H9 (cell line): Measurements from ENCODE around the gene TJP3. TPM values are rescaled to one million over a fixed set of nuclear protein-coding genes. Genes with fewer than 3 reads are reported as not detected.

ENCODE experiments used
- DNase-seq: peaks from one replicate; pipeline ENCODE4 v3.0.0-alpha.2; 2017
- H2AFZ ChIP-seq: one replicate; pipeline ENCODE4 v1.6.1; 2013; ENCODE audit warnings: mild to moderate bottlenecking, low read length, control low read depth, moderate library complexity
- H2AK5ac ChIP-seq: 2 replicates; pipeline ENCODE4 v1.6.1; 2013; ENCODE audit warnings: low read length, control low read depth, mixed read lengths; ENCODE audit not compliant: insufficient read length
- H2BK120ac ChIP-seq: one replicate; pipeline ENCODE4 v1.6.1; 2013; ENCODE audit warnings: low read depth, mild to moderate bottlenecking, low read length, control low read depth, inconsistent platforms; ENCODE audit not compliant: poor library complexity, severe bottlenecking
- H2BK12ac ChIP-seq: 2 replicates; pipeline ENCODE4 v1.6.1; 2013; ENCODE audit warnings: low read length, control low read depth, mixed read lengths, low read depth; ENCODE audit not compliant: insufficient read length
- H2BK15ac ChIP-seq: 2 replicates; pipeline ENCODE4 v1.6.1; 2013; ENCODE audit warnings: low read depth, low read length, control low read depth
- H2BK20ac ChIP-seq: one replicate; pipeline ENCODE4 v1.6.1; 2013; ENCODE audit warnings: low read depth, mild to moderate bottlenecking, low read length, control low read depth, inconsistent platforms; ENCODE audit not compliant: poor library complexity, severe bottlenecking
- H2BK5ac ChIP-seq: 2 replicates; pipeline ENCODE4 v1.6.1; 2013; ENCODE audit warnings: low read length, control low read depth, mixed read lengths; ENCODE audit not compliant: insufficient read length
- H3K14ac ChIP-seq: 2 replicates; pipeline ENCODE4 v1.6.1; 2013; ENCODE audit warnings: low read length, control low read depth; ENCODE audit not compliant: insufficient read depth
- H3K18ac ChIP-seq: 2 replicates; pipeline ENCODE4 v1.6.1; 2013; ENCODE audit warnings: low read depth, mild to moderate bottlenecking, mixed read lengths, low read length, control low read depth; ENCODE audit not compliant: insufficient read length
- H3K23ac ChIP-seq: 2 replicates; pipeline ENCODE4 v1.6.1; 2013; ENCODE audit warnings: low read length, control low read depth, mixed read lengths, low read depth; ENCODE audit not compliant: insufficient read length
- H3K23me2 ChIP-seq: 2 replicates; pipeline ENCODE4 v1.6.1; 2013; ENCODE audit warnings: low read depth, mild to moderate bottlenecking, mixed read lengths, low read length, control low read depth; ENCODE audit not compliant: insufficient read length, poor library complexity, severe bottlenecking
- H3K27ac ChIP-seq: 2 replicates; pipeline ENCODE4 v1.5.1; 2013; ENCODE audit warnings: low read length, control low read depth, mixed read lengths, low read depth; ENCODE audit not compliant: insufficient read length
- H3K27me3 ChIP-seq: 2 replicates; pipeline ENCODE4 v1.6.1; 2013; ENCODE audit warnings: low read length, control low read depth, inconsistent platforms; ENCODE audit not compliant: insufficient read depth
- H3K4ac ChIP-seq: 2 replicates; pipeline ENCODE4 v1.6.1; 2013; ENCODE audit warnings: low read depth, mild to moderate bottlenecking, control low read depth, inconsistent platforms, low read length, moderate library complexity
- H3K4me1 ChIP-seq: 2 replicates; pipeline ENCODE4 v1.6.1; 2013; ENCODE audit warnings: low read length, control low read depth, inconsistent platforms; ENCODE audit not compliant: insufficient read depth
- H3K4me2 ChIP-seq: 2 replicates; pipeline ENCODE4 v1.6.1; 2013; ENCODE audit warnings: low read length, control low read depth, mixed read lengths; ENCODE audit not compliant: insufficient read length, insufficient read depth
- H3K56ac ChIP-seq: 2 replicates; pipeline ENCODE4 v1.6.1; 2013; ENCODE audit warnings: low read depth, mild to moderate bottlenecking, mixed read lengths, low read length, control low read depth; ENCODE audit not compliant: insufficient read length
- H3K79me1 ChIP-seq: 2 replicates; pipeline ENCODE4 v1.6.1; 2013; ENCODE audit warnings: low read depth, mild to moderate bottlenecking, moderate library complexity, low read length, control low read depth, inconsistent platforms; ENCODE audit not compliant: insufficient read depth, poor library complexity, severe bottlenecking
- H3K79me2 ChIP-seq: 2 replicates; pipeline ENCODE4 v1.6.1; 2013; ENCODE audit warnings: low read length, control low read depth, inconsistent platforms; ENCODE audit not compliant: insufficient read depth
- H3K9ac ChIP-seq: 2 replicates; pipeline ENCODE4 v1.6.1; 2013; ENCODE audit warnings: low read length, control low read depth, mixed read lengths; ENCODE audit not compliant: insufficient read length; ENCODE audit errors: extremely low read depth
- H3K9me3 ChIP-seq: one replicate; pipeline ENCODE4 v1.6.1; 2013; ENCODE audit warnings: low read depth, low read length, inconsistent platforms; ENCODE audit not compliant: control insufficient read depth
- H3T11ph ChIP-seq: one replicate; pipeline ENCODE4 v1.6.1; 2013; ENCODE audit warnings: mild to moderate bottlenecking, low read length, control low read depth, inconsistent platforms
- H4K20me1 ChIP-seq: one replicate; pipeline ENCODE4 v1.6.1; 2013; ENCODE audit not compliant: control insufficient read depth, insufficient read length, insufficient read depth
- H4K5ac ChIP-seq: 2 replicates; pipeline ENCODE4 v1.6.1; 2013; ENCODE audit warnings: low read depth, mild to moderate bottlenecking, mixed read lengths, low read length, control low read depth; ENCODE audit not compliant: insufficient read length
- H4K8ac ChIP-seq: replicated peaks from 2 replicates; pipeline ENCODE4 v1.6.1; 2013; ENCODE audit warnings: low read length, control low read depth, mixed read lengths, low read depth; ENCODE audit not compliant: insufficient read length
- H4K91ac ChIP-seq: 2 replicates; pipeline ENCODE4 v1.6.1; 2013; ENCODE audit warnings: low read depth, mild to moderate bottlenecking, moderate library complexity, mixed read lengths, low read length, control low read depth; ENCODE audit not compliant: insufficient read length
- H3K27ac Mint-ChIP-seq, 3 experiments: 2 replicates in 2 of 3; 3 replicates in 1 of 3; pipeline ENCODE4 v1.8.0; 2020 to 2021; ENCODE audit warnings: mixed read lengths in 3 of 3, mild to moderate bottlenecking in 1 of 3, moderate library complexity in 1 of 3
- H3K27me3 Mint-ChIP-seq: 2 replicates; pipeline ENCODE4 v1.8.0; 2021; ENCODE audit warnings: low read depth, mild to moderate bottlenecking, moderate library complexity, mixed read lengths
- H3K36me3 Mint-ChIP-seq, 3 experiments: 2 replicates in 2 of 3; 3 replicates in 1 of 3; pipeline ENCODE4 v1.8.0; 2020 to 2021; ENCODE audit warnings: low read depth in 3 of 3, mixed read lengths in 3 of 3; ENCODE audit not compliant: insufficient read depth in 1 of 3
- H3K4me1 Mint-ChIP-seq, 2 experiments: 2 replicates each; pipeline ENCODE4 v1.8.0; 2020; ENCODE audit warnings: mixed read lengths in 2 of 2
- H3K4me3 Mint-ChIP-seq, 2 experiments: 2 replicates in 1 of 2; 3 replicates in 1 of 2; pipeline ENCODE4 v1.8.0; 2020 to 2021; ENCODE audit warnings: mild to moderate bottlenecking in 2 of 2, mixed read lengths in 2 of 2, moderate library complexity in 1 of 2
- H3K9me3 Mint-ChIP-seq, 2 experiments: 2 replicates in 1 of 2; 3 replicates in 1 of 2; pipeline ENCODE4 v1.8.0; 2020; ENCODE audit warnings: mild to moderate bottlenecking in 2 of 2, mixed read lengths in 2 of 2, moderate library complexity in 1 of 2
- WGBS: extraction: QIAGEN DNeasy Blood & Tissue Kit; methylation state at CpG from one replicate; pipeline ENCODE4 v1.1.7; 2013; ENCODE audit warnings: missing lambda C conversion rate, low lambda C conversion rate, mixed read lengths; ENCODE audit not compliant: insufficient read length; ENCODE audit errors: extremely low coverage; 5-methylcytosine and 5-hydroxymethylcytosine counted together
- total RNA-seq: library from RNA; stranded (reverse); gene quantifications from 2 replicates; pipeline ENCODE4 v1.2.1, GENCODE V29; 2021
- TF ChIP-seq, protein P1 (sequence below): fragments of 200-600 bp; sonication (generic); conservative IDR thresholded peaks from 3 replicates; pipeline ENCODE4 v1.8.0; 2021; ENCODE audit warnings: antibody characterized with exemption, mild to moderate bottlenecking

TJP3 gene
- total RNA-seq, 1 experiment from 2014 or later = 27.3 TPM

DNA sequence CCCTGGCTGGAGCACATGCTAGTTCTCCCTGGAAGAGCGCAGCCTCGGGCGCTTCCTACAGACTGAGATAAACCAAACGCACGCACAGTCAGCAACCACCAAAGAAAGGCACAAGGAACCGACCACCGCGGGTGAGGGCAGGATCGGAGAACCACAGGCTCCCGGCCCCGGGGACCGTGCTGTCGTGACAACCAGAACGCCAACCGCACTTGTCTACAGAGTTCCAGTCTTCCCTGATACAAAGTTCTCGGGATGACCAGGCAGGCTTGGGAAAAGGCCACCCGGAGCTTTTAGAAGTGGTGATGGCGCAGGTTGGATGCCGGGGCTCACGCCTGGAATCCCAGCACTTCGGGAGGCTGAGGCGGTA, 48.5 kb upstream of the TJP3 start:
- Histone ChIP-seq H3K27me3 (no peaks in the 10 kb centered on the region), H2AK5ac (no peak overlapping the region), H3K4ac (no peak overlapping the region), H4K8ac (no peak overlapping the region), H2BK20ac (no peak overlapping the region), H3K79me1 (no peaks in the 10 kb centered on the region), H3K4me1 (no peaks in the 10 kb centered on the region), H3K56ac (no peak overlapping the region), H3T11ph (no peak overlapping the region), H3K23me2 (no peaks in the 10 kb centered on the region), H2BK120ac (no peak overlapping the region), H2BK12ac (no peak overlapping the region), H3K9me3 (no peaks in the 10 kb centered on the region), H3K23ac (no peak overlapping the region), H3K4me2 (no peak overlapping the region), H3K18ac (no peak overlapping the region), H3K14ac (no peak overlapping the region), H3K27ac (no peak overlapping the region), H4K5ac (no peak overlapping the region), H3K79me2 (no peaks in the 10 kb centered on the region), H4K91ac (no peak overlapping the region), H2AFZ (no peak overlapping the region), H2BK15ac (no peak overlapping the region), H4K20me1 (no peaks in the 10 kb centered on the region), H2BK5ac (no peak overlapping the region), H3K9ac (no peak overlapping the region)
- peaks cover 21 to 53% (median 40%) of the 10 kb centered on the region in 3 experiments for H3K36me3 Mint-ChIP-seq
- H3K4me3 Mint-ChIP-seq = no peak overlapping the region; a peak in 1 of 5 replicates
- H3K27me3 Mint-ChIP-seq = no peaks in the 10 kb centered on the region
- DNase-seq = no peak
- H3K4me1 Mint-ChIP-seq = no peaks in the 10 kb centered on the region
- no peaks in the 10 kb centered on the region for H3K9me3 Mint-ChIP-seq
- no CpG with 5 or more reads among the region's 22 CpGs for WGBS
- H3K27ac Mint-ChIP-seq = no peak overlapping the region; a peak in 2 of 7 replicates
- TF ChIP-seq, protein P1, sequence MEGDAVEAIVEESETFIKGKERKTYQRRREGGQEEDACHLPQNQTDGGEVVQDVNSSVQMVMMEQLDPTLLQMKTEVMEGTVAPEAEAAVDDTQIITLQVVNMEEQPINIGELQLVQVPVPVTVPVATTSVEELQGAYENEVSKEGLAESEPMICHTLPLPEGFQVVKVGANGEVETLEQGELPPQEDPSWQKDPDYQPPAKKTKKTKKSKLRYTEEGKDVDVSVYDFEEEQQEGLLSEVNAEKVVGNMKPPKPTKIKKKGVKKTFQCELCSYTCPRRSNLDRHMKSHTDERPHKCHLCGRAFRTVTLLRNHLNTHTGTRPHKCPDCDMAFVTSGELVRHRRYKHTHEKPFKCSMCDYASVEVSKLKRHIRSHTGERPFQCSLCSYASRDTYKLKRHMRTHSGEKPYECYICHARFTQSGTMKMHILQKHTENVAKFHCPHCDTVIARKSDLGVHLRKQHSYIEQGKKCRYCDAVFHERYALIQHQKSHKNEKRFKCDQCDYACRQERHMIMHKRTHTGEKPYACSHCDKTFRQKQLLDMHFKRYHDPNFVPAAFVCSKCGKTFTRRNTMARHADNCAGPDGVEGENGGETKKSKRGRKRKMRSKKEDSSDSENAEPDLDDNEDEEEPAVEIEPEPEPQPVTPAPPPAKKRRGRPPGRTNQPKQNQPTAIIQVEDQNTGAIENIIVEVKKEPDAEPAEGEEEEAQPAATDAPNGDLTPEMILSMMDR = no peak
